Measurements from ENCODE around the gene ROBO2. TPM values are rescaled to one million over a fixed set of nuclear protein-coding genes. Genes with fewer than 3 reads are reported as not detected.

ROBO2 gene
- total and polyA plus RNA-seq, 10 of the 15 experiments (the other 5 are each of a cell fraction or from before 2014, with no cell fraction given) = 0.22 to 2.5 (median 0.81) TPM

GRCh38 chr3:77342688-77343087 lies 302.8 kb downstream of the ROBO2 start:
- H2AFZ ChIP-seq (ENCODE audit: control insufficient read depth, low read depth, low read length) = no peak overlapping the region
- BruUV-seq (replicated peaks) = no TSS peak
- no peak for DNase-seq (ENCODE audit: low read depth, low spot score)
- H3K27me3 ChIP-seq (replicated peaks in 1 of 2; ENCODE audit: control insufficient read depth in 2 of 2, insufficient read depth in 2 of 2, low read length in 1 of 2) = no peaks in the 10 kb centered on the region
- no peak overlapping the region for H3K4me3 ChIP-seq
- ChIA-PET SMC1A (ENCODE audit: uncharacterized antibody, unreplicated experiment) (interaction anchor here (0.6 kb wide), 1 partner anchor 201 kb away, joined by 3 read pairs; no protein-coding TSS in a partner anchor), RAD21 (ENCODE audit: unreplicated experiment) (no interaction called here), CTCF (no interaction called here), POLR2A (no interaction called here)
- H3K27ac ChIP-seq (ENCODE audit: control insufficient read depth, insufficient read depth) = no peak overlapping the region
- H3K4me2 ChIP-seq (ENCODE audit: control insufficient read depth, insufficient read depth) = no peak overlapping the region
- no peak for ATAC-seq
- H3K9ac ChIP-seq (ENCODE audit: control insufficient read depth, insufficient read depth, low read length) = no peak overlapping the region
- no peaks in the 10 kb centered on the region for H3K9me3 ChIP-seq (replicated peaks; ENCODE audit: control insufficient read depth, insufficient read depth, low read length)
- intact Hi-C loops (cut with micrococcal nuclease; ENCODE audit: unreplicated experiment) = no loop called here
- in situ Hi-C loops (cut with MboI) = no loop called here
- H3K4me1 ChIP-seq (ENCODE audit: control insufficient read depth, insufficient read depth, low read length) = no peaks in the 10 kb centered on the region
- H4K20me1 ChIP-seq (ENCODE audit: control insufficient read depth, insufficient read depth) = no peaks in the 10 kb centered on the region
- TF ChIP-seq ZNF384 (IDR thresholded peaks at IDR 0.05; ENCODE audit: borderline replicate concordance, low read depth, low read length) (no peak), ELK1 (IDR thresholded peaks at IDR 0.05; ENCODE audit: low read depth, low read length) (no peak), HDAC6 (IDR thresholded peaks at IDR 0.05; ENCODE audit: unreplicated experiment) (no peak), ATF3 (IDR thresholded peaks at IDR 0.05; ENCODE audit: borderline replicate concordance, extremely low read depth, low read depth, low read length) (no peak), JUNB (IDR thresholded peaks at IDR 0.05) (no peak), FOS (IDR thresholded peaks at IDR 0.05; ENCODE audit: borderline replicate concordance, extremely low read depth, insufficient read length) (no peak), BMI1 (IDR thresholded peaks at IDR 0.05; ENCODE audit: borderline replicate concordance) (no peak), NR2F1 (conservative IDR thresholded peaks at IDR 0.05) (no peak), ZNF24 (IDR thresholded peaks at IDR 0.05) (no peak)
- no peaks in the 10 kb centered on the region for H3K36me3 ChIP-seq (ENCODE audit: control insufficient read depth in 2 of 2, insufficient read depth in 2 of 2, low read length in 1 of 2)
- no peaks in the 10 kb centered on the region for H3K79me2 ChIP-seq (ENCODE audit: control insufficient read depth, insufficient read depth, low read length)
- 19% methylated on average over 5 of the region's 5 CpGs for WGBS (ENCODE audit: insufficient coverage, insufficient replicate concordance, low lambda C conversion rate, missing lambda C conversion rate)
- no peak for FAIRE-seq

Measured in GM12878 (cell line).